H1 (cell line): ENCODE measurements around the gene SEC16A. TPM values are rescaled to one million over a fixed set of nuclear protein-coding genes. Genes with fewer than 3 reads are reported as not detected.

Source experiments
- CTCF ChIA-PET: fragments of 300-600 bp; sonication (Branson Sonifier 250); formaldehyde crosslinking; loops from one replicate; lab custom pipeline; 2021; ENCODE audit not compliant: partially characterized antibody; lab: Charles Lee
- POLR2A ChIA-PET: fragments of 300-600 bp; sonication (Branson Sonifier 250); formaldehyde crosslinking; loops from one replicate; lab custom pipeline; 2021; ENCODE audit warnings: inconsistent platforms; ENCODE audit not compliant: partially characterized antibody; lab: Charles Lee
- DNase-seq, 2 experiments: peaks; one replicate each; pipeline versions ENCODE4 v3.0.0 to v3.0.0-alpha.2; 2010 to 2022; ENCODE audit warnings: low spot score in 2 of 2, low read depth in 1 of 2, mixed read lengths in 1 of 2
- FAIRE-seq: peaks from 2 replicates; lab custom pipeline; 2011; peaks lifted over from hg19 to GRCh38; lab: Jason Lieb, UNC
- H2AFZ ChIP-seq: 2 replicates; pipeline ENCODE4 v1.8.1; 2012; ENCODE audit warnings: low read length, inconsistent platforms
- H2AK5ac ChIP-seq: 2 replicates; pipeline ENCODE4 v1.6.1; 2013; ENCODE audit warnings: low read depth, low read length
- H2BK120ac ChIP-seq: replicated peaks from 2 replicates; pipeline ENCODE3; 2013; ENCODE audit warnings: low read depth, low read length, inconsistent platforms
- H2BK12ac ChIP-seq: 2 replicates; pipeline ENCODE4 v1.6.1; 2013; ENCODE audit warnings: low read depth, low read length
- H2BK15ac ChIP-seq: 2 replicates; pipeline ENCODE4 v1.6.1; 2013; ENCODE audit warnings: low read length
- H2BK20ac ChIP-seq: 2 replicates; pipeline ENCODE4 v1.6.1; 2013; ENCODE audit warnings: low read length
- H2BK5ac ChIP-seq: 2 replicates; pipeline ENCODE4 v1.6.1; 2013; ENCODE audit warnings: low read depth, low read length
- H3K14ac ChIP-seq: 2 replicates; pipeline ENCODE4 v1.6.1; 2013; ENCODE audit warnings: inconsistent platforms; ENCODE audit not compliant: insufficient read length
- H3K18ac ChIP-seq: 2 replicates; pipeline ENCODE4 v1.6.1; 2013; ENCODE audit warnings: low read length; ENCODE audit errors: extremely low read depth
- H3K23ac ChIP-seq: 2 replicates; pipeline ENCODE4 v1.6.1; 2013; ENCODE audit warnings: inconsistent platforms; ENCODE audit not compliant: insufficient read length
- H3K23me2 ChIP-seq: 2 replicates; pipeline ENCODE4 v1.6.1; 2013; ENCODE audit warnings: low read depth, low read length
- H3K27ac ChIP-seq: 2 replicates; pipeline ENCODE4 v1.6.1; 2011; ENCODE audit warnings: low read depth, low read length, inconsistent platforms
- H3K27me3 ChIP-seq, 4 experiments: replicated peaks in 1 of 4; 1 replicate in 1 of 4; 2 replicates in 3 of 4; pipeline versions ENCODE4 v1.6.1 to v1.8.1; 2011 to 2013; ENCODE audit warnings: low read length in 3 of 4, mild to moderate bottlenecking in 3 of 4, inconsistent platforms in 2 of 4, mixed read lengths in 2 of 4, moderate library complexity in 1 of 4; ENCODE audit not compliant: control insufficient read depth in 3 of 4, insufficient read depth in 3 of 4; ENCODE audit errors: extremely low read depth in 1 of 4
- H3K36me3 ChIP-seq, 4 experiments: 2 replicates each; pipeline versions ENCODE4 v1.6.1 to v1.8.1; 2011 to 2013; ENCODE audit warnings: mild to moderate bottlenecking in 4 of 4, low read length in 3 of 4, moderate library complexity in 2 of 4, control low read depth in 1 of 4, inconsistent platforms in 1 of 4; ENCODE audit not compliant: insufficient read depth in 4 of 4, control insufficient read depth in 2 of 4
- H3K4ac ChIP-seq: replicated peaks from 2 replicates; pipeline ENCODE3; 2013; ENCODE audit warnings: low read length, low read depth, mixed read lengths, inconsistent platforms; ENCODE audit not compliant: insufficient read length
- H3K4me1 ChIP-seq, 4 experiments: replicated peaks in 1 of 4; 1 replicate in 1 of 4; 2 replicates in 3 of 4; pipeline versions ENCODE4 v1.6.1 to v1.8.1; 2011 to 2013; ENCODE audit warnings: low read length in 3 of 4, inconsistent platforms in 2 of 4, mixed read lengths in 1 of 4; ENCODE audit not compliant: insufficient read depth in 4 of 4, control insufficient read depth in 3 of 4
- H3K4me2 ChIP-seq, 2 experiments: 2 replicates each; pipeline versions ENCODE4 v1.6.1 to v1.8.1; 2011 to 2013; ENCODE audit warnings: low read depth in 2 of 2, low read length in 2 of 2, control low read depth in 1 of 2, inconsistent platforms in 1 of 2, mild to moderate bottlenecking in 1 of 2; ENCODE audit not compliant: insufficient read depth in 1 of 2
- H3K4me3 ChIP-seq, 4 experiments: fragments of 200-600, 300-600 bp in 1 of 4; sonication (generic), shearing (Covaris generic), sonication (Bioruptor Twin) in 1 of 4; 2 replicates each; pipeline versions ENCODE4 v1.5.1 to v1.8.1; 2011 to 2016; ENCODE audit warnings: low read length in 4 of 4, low read depth in 3 of 4, control low read depth in 2 of 4, inconsistent platforms in 2 of 4, mild to moderate bottlenecking in 2 of 4, mixed read lengths in 1 of 4, moderate library complexity in 1 of 4; ENCODE audit not compliant: insufficient read depth in 2 of 4; ENCODE audit errors: extremely low read depth in 1 of 4
- H3K56ac ChIP-seq: replicated peaks from 2 replicates; pipeline ENCODE3; 2013; ENCODE audit warnings: low read depth, mild to moderate bottlenecking, mixed read lengths, low read length, inconsistent platforms; ENCODE audit not compliant: insufficient read length
- H3K79me1 ChIP-seq: 2 replicates; pipeline ENCODE4 v1.6.1; 2013; ENCODE audit warnings: low read depth, low read length, control low read depth
- H3K79me2 ChIP-seq, 2 experiments: 2 replicates each; pipeline versions ENCODE4 v1.6.1 to v1.8.1; 2012 to 2013; ENCODE audit warnings: low read length in 2 of 2, mild to moderate bottlenecking in 2 of 2, inconsistent platforms in 1 of 2; ENCODE audit not compliant: insufficient read depth in 2 of 2, control insufficient read depth in 1 of 2
- H3K9ac ChIP-seq, 4 experiments: replicated peaks in 1 of 4; 1 replicate in 1 of 4; 2 replicates in 3 of 4; pipeline versions ENCODE4 v1.6.1 to v1.8.1; 2011 to 2013; ENCODE audit warnings: low read depth in 3 of 4, low read length in 3 of 4, control low read depth in 2 of 4, mild to moderate bottlenecking in 2 of 4, moderate library complexity in 2 of 4, inconsistent platforms in 1 of 4; ENCODE audit errors: extremely low read depth in 1 of 4
- H3K9me3 ChIP-seq, 2 experiments: 2 replicates each; pipeline versions ENCODE4 v1.6.1 to v1.8.1; 2012 to 2013; ENCODE audit warnings: mild to moderate bottlenecking in 2 of 2, moderate library complexity in 2 of 2, control low read depth in 1 of 2, inconsistent platforms in 1 of 2, low read depth in 1 of 2, low read length in 1 of 2, mixed read lengths in 1 of 2; ENCODE audit not compliant: insufficient read depth in 2 of 2
- H4K20me1 ChIP-seq, 2 experiments: replicated peaks in 1 of 2; 2 replicates each; pipeline versions ENCODE3 to v1.8.1; 2011 to 2013; ENCODE audit warnings: inconsistent platforms in 2 of 2, low read length in 2 of 2, mild to moderate bottlenecking in 1 of 2; ENCODE audit not compliant: insufficient read depth in 2 of 2, control insufficient read depth in 1 of 2
- H4K5ac ChIP-seq: 2 replicates; pipeline ENCODE4 v1.6.1; 2013; ENCODE audit warnings: low read length, low read depth, mixed read lengths, inconsistent platforms; ENCODE audit not compliant: insufficient read length
- H4K8ac ChIP-seq: 2 replicates; pipeline ENCODE4 v1.8.0; 2013; ENCODE audit warnings: mild to moderate bottlenecking, moderate library complexity, low read length, inconsistent platforms; ENCODE audit not compliant: insufficient read depth; ENCODE audit errors: extremely low read depth
- H4K91ac ChIP-seq: replicated peaks from 2 replicates; pipeline ENCODE3; 2013; ENCODE audit warnings: low read length, mixed read lengths, inconsistent platforms; ENCODE audit not compliant: insufficient read length
- ATF2 ChIP-seq: IDR thresholded peaks from 2 replicates; pipeline ENCODE4 v1.6.1; 2012; ENCODE audit warnings: low read length, inconsistent platforms
- BACH1 ChIP-seq: IDR thresholded peaks from 2 replicates; pipeline ENCODE4 v1.6.1; 2012; ENCODE audit warnings: low read length, improper control_type of control experiment
- BCL11A ChIP-seq, 2 experiments: IDR thresholded peaks; one replicate each; pipeline ENCODE4 v1.6.1; 2011; ENCODE audit warnings: low read depth in 2 of 2, low read length in 2 of 2, mild to moderate bottlenecking in 2 of 2
- BRCA1 ChIP-seq: IDR thresholded peaks from 2 replicates; pipeline ENCODE4 v1.6.1; 2012; ENCODE audit warnings: low read depth, low read length, improper control_type of control experiment
- EP300 ChIP-seq, 2 experiments: IDR thresholded peaks; 1 replicate in 1 of 2; 2 replicates in 1 of 2; pipeline ENCODE4 v1.6.1; 2011 to 2012; ENCODE audit warnings: low read depth in 2 of 2, low read length in 2 of 2, mild to moderate bottlenecking in 2 of 2, borderline replicate concordance in 1 of 2, inconsistent platforms in 1 of 2, moderate library complexity in 1 of 2
- GABPA ChIP-seq: IDR thresholded peaks from 2 replicates; pipeline ENCODE4 v1.6.1; 2011; ENCODE audit warnings: mild to moderate bottlenecking, low read length, moderate library complexity, borderline replicate concordance; ENCODE audit not compliant: insufficient read depth
- HDAC6 ChIP-seq: IDR thresholded peaks from one replicate; pipeline ENCODE4 v1.7.1; 2012; ENCODE audit warnings: low read depth, mild to moderate bottlenecking, inconsistent platforms, low read length, moderate library complexity
- SRF ChIP-seq: IDR thresholded peaks from 2 replicates; pipeline ENCODE4 v1.6.1; 2011; ENCODE audit warnings: mild to moderate bottlenecking, low read depth, low read length, moderate library complexity
- WGBS, 2 experiments: shearing (Covaris generic) in 1 of 2; methylation state at CpG; one replicate each; pipeline versions ENCODE4 v1.1.6 to v1.1.7; 2013 to 2015; ENCODE audit warnings: low lambda C conversion rate in 2 of 2, mixed read lengths in 2 of 2, inconsistent platforms in 1 of 2, low coverage in 1 of 2, missing lambda C conversion rate in 1 of 2; ENCODE audit not compliant: insufficient replicate concordance in 2 of 2, insufficient coverage in 1 of 2, insufficient read length in 1 of 2; ENCODE audit errors: extremely low coverage in 1 of 2, missing lambda C conversion rate in 1 of 2; 5-methylcytosine and 5-hydroxymethylcytosine counted together
- polyA plus RNA-seq, 7 experiments: library from polyadenylated mRNA; depleted of rRNA in 3 of 7; stranded (reverse) in 5 of 7; unstranded in 2 of 7; fragments of >200 nt in 5 of 7; fragments of 200-250 nt in 2 of 7; gene quantifications; 1 replicate in 5 of 7; 2 replicates in 1 of 7; 4 replicates in 1 of 7; pipeline versions ENCODE4 v1.2.1 to v1.2.3, GENCODE V29; 2011 to 2013; ENCODE audit warnings: missing spikeins in 2 of 7, mixed read lengths in 2 of 7
- total RNA-seq: library from RNA; stranded (reverse); fragmentation: NEBNext Ultra II Directional; extraction: Animal tissue kit (Norgen Biotek cat#: 25700); gene quantifications from 2 replicates; pipeline ENCODE4 v1.2.1, GENCODE V29; 2021
- TF ChIP-seq, protein P1 (sequence below), 3 experiments: IDR thresholded peaks; 1 replicate in 2 of 3; 2 replicates in 1 of 3; pipeline versions ENCODE4 v1.5.1 to v1.6.1; 2011; ENCODE audit warnings: low read length in 3 of 3, mild to moderate bottlenecking in 3 of 3, inconsistent platforms in 2 of 3, low read depth in 1 of 3, moderate library complexity in 1 of 3; ENCODE audit not compliant: insufficient read depth in 1 of 3; ENCODE audit errors: control extremely low read depth in 1 of 3

SEC16A gene
- total and polyA plus RNA-seq, 2 of the 8 experiments (the other 6 are each of a cell fraction or from before 2014, with no cell fraction given): 21.6 to 49.0 TPM

DNA sequence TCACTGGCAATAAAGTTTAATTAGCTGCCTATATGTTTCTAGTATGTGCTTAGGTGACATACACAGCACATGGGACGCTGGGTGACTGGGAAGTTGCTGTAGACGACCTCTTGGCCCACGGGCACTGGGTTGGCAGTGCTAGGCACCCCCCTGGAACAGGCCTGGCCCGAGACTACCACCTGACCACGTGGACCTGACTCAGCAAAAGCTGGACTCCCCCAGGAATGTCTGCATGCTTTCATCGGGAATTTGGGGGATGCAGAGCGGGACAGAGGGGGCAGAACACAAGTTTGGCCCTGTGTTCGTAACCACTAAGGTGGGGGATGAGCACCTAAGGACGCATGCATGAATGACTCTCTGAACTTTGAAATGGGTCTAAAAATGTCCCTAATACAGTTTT, 26.6 kb downstream of the SEC16A start:
- POLR2A ChIA-PET: interaction anchor here (0.7 to 1.6 kb wide), 5 partner anchors 9 to 67 kb away, joined by 3 to 6 read pairs (median 3); partner anchors contain the start of genes ENTR1 and PMPCA
- H3K79me1 ChIP-seq: no peaks in the 10 kb centered on the region; the same call in 1 of the 2 replicates
- H3K27me3 ChIP-seq: no peaks in the 10 kb centered on the region
- H3K4me3 ChIP-seq: no peak overlapping the region
- no peak overlapping the region for H3K4me2 ChIP-seq
- no peak overlapping the region for H4K5ac ChIP-seq
- H2AFZ ChIP-seq: no peak overlapping the region
- H3K18ac ChIP-seq: no peak overlapping the region
- no peak overlapping the region for H3K4ac ChIP-seq
- no peak overlapping the region for H2BK20ac ChIP-seq
- no peak overlapping the region for H3K56ac ChIP-seq
- no peak overlapping the region for H3K23ac ChIP-seq
- no peak overlapping the region for H3K9ac ChIP-seq
- H3K27ac ChIP-seq: no peak overlapping the region
- H2AK5ac ChIP-seq: no peak overlapping the region
- no peaks in the 10 kb centered on the region for H3K23me2 ChIP-seq
- CTCF ChIA-PET: interaction anchor here (1.2 to 1.8 kb wide), 2 partner anchors 15 to 33 kb away, joined by 4 read pairs; no protein-coding TSS in a partner anchor
- H2BK120ac ChIP-seq: no peak overlapping the region
- H3K79me2 ChIP-seq: no peaks in the 10 kb centered on the region
- no peak overlapping the region; the same call in 1 of the 2 replicates for H2BK12ac ChIP-seq
- H4K8ac ChIP-seq: no peak overlapping the region
- no peak for FAIRE-seq
- WGBS, 2 experiments: 88% methylated on average over 9 of the region's 9 CpGs; no CpG with 5 or more reads in 1 of the 2 experiments
- no peak overlapping the region for H3K14ac ChIP-seq
- H4K20me1 ChIP-seq: peaks cover 6 to 19% of the 10 kb centered on the region in 2 experiments
- 0 out of 2 replicates have a peak overlapping the region, but pooled peaks have one; percentile 24 for H2BK5ac ChIP-seq
- peaks cover 31 to 64% (median 60%) of the 10 kb centered on the region in 4 experiments for H3K36me3 ChIP-seq
- DNase-seq: no peak
- H3K4me1 ChIP-seq: no peaks in the 10 kb centered on the region
- no peak overlapping the region for H2BK15ac ChIP-seq
- H3K9me3 ChIP-seq: no peaks in the 10 kb centered on the region
- H4K91ac ChIP-seq: no peak overlapping the region
- no peak for TF ChIP-seq SRF
- no peak for TF ChIP-seq HDAC6
- no peak for TF ChIP-seq GABPA
- TF ChIP-seq BCL11A (IDR thresholded peaks at IDR 0.05; ENCODE audit: low read depth in 2 of 2, low read length in 2 of 2): no peak
- no peak for TF ChIP-seq EP300 (IDR thresholded peaks at IDR 0.05; ENCODE audit: borderline replicate concordance in 1 of 2, low read depth in 2 of 2, low read length in 2 of 2)
- no peak for TF ChIP-seq BRCA1
- TF ChIP-seq, protein P1, sequence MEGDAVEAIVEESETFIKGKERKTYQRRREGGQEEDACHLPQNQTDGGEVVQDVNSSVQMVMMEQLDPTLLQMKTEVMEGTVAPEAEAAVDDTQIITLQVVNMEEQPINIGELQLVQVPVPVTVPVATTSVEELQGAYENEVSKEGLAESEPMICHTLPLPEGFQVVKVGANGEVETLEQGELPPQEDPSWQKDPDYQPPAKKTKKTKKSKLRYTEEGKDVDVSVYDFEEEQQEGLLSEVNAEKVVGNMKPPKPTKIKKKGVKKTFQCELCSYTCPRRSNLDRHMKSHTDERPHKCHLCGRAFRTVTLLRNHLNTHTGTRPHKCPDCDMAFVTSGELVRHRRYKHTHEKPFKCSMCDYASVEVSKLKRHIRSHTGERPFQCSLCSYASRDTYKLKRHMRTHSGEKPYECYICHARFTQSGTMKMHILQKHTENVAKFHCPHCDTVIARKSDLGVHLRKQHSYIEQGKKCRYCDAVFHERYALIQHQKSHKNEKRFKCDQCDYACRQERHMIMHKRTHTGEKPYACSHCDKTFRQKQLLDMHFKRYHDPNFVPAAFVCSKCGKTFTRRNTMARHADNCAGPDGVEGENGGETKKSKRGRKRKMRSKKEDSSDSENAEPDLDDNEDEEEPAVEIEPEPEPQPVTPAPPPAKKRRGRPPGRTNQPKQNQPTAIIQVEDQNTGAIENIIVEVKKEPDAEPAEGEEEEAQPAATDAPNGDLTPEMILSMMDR (IDR thresholded peaks at IDR 0.05; ENCODE audit: control extremely low read depth in 1 of 3, insufficient read depth in 1 of 3, low read depth in 1 of 3, low read length in 3 of 3): no peak
- no peak for TF ChIP-seq BACH1
- no peak for TF ChIP-seq ATF2
